Inferior parietal cortex (tissue), 1 donor: Measurements from ENCODE around the gene RUSC1.

Experiments used
- DNase-seq: peaks from one replicate; pipeline ENCODE4 v3.0.0-alpha.2; 2016; ENCODE audit errors: extremely low spot score

RUSC1 gene

DNA sequence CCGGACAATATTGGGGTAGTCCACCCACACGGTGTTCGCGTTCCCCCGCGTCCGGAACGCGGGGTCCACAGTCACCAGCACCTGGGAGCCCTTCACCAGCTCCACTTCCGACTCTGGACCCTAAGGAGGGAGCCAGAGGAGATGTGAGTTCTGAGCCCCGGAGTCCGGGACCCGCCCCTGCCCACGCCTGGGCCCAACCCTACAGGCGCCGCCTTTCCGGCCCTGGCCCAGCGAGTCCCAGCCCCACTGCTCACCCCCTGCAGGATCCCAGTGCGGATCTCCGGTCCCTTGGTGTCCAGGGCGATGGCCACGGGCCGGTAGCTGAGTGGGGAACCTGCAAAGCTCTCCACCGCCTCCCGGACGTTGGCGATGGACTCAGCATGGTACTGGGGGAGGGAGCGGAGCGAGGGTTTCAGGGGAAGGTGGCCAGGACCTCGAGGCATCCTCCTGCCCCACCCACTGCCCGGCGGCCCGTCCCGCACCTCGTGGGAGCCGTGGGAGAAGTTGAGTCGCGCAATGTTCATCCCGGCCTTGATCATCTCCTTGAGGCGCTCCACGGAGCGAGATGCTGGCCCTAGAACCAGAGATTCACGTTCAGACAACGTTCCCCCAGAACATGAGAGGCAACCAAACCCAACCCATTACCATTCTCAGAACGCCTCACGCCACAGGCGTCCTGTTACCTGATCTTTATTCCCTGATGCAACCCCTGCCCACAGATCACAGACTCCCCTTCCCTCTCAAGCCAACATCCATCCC, 25.3 kb upstream of the RUSC1 start:
- no peak for DNase-seq

DNA sequence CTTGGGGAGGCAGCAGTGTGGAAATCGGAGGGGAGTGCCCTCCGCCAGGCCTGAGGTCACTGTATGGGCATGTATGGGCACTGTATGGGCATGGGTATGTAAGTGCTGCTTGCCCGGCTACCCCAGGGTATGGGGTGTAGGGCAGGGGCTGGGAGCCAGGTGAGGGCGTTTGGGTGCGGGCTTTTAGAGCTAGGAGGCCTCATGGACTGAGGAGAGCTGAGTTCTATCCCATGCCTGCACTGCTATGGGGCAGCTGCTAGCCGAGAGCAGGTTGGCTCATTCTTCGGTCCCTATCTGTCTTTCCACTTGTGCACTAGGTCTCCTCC, 24.8 kb upstream of the RUSC1 start:
- DNase-seq: no peak

GRCh38 chr1:155296661-155297060, 24.0 kb upstream of the RUSC1 start:
- no peak for DNase-seq

DNA sequence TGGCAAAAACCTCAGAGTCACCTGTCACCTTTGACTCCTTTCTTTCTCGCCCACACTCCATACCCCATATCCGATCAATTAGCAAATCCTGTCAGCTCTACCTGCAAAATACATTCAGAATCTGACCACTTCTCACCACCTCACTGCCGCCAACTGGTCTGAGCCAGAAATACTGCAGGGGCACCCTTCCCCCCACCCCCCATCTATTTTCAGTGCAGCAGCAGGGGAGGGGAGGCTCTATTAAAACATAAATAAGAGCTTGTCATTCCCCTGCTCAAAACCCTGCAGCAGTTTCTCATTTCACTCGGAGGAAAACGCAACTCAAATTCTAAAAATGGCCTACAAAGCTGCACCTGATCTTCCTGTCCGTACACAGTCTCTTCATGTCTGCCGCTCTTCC, 23.3 kb upstream of the RUSC1 start:
- DNase-seq: no peak

DNA sequence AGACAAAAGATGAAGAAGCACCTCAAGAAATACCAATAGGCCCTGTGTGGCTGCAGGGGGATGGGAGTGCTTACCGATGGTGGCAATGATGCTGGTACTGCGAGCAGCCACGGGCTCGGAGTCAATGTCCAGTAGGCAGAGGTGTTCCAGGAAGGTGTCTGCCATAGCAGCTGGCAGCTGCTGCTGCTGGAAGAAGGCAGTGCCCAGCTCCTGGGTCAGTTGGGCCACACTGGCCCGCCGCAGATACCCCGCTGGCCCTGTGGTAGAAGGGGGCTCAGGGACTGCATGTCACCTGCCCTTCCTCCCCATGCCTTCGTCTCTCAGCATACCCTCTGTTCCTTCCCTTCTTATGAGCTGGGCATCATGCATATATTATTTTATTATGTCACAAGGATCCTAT, 20.7 kb upstream of the RUSC1 start:
- no peak for DNase-seq

DNA sequence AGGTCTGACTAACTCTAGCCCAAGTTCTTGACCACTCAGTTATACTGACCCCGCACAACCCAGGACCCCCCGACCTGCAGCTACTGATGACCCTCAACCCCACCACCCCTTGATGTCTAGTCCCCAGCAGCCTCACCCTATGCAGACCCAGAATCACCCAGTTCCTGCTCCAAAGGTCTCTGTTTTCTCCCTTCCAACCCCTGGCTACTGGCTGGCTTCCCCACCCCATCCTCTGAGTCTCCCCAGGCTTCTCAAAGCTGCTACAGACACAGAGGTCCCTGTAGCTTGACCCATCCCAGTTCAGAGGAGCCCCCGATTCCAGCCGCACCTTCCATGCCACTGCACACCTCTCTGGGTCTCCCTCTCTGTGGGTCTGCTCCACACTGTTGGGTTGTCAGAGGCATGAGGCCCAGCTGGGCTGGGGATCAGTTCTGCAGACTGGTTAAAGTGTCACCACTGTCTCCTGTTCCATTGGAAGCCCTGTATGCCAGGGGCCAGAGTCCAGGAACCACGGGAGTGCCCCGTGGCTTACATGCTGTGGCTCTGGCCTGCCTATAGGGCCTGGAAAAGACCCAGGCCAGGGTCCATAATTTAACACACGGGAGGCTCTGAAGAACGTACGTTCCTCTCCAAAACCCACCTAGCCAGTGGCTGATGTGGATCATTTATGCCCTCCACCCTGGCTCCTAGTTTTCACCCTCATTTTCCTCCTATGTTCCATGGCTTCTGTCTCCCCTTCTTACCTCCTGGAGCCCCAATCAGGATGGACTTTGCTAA, 20.0 kb upstream of the RUSC1 start:
- DNase-seq: no peak

GRCh38 chr1:155301342-155301841, 19.3 kb upstream of the RUSC1 start, which contains the start of gene PKLR:
PKLR (minus strand) TSS chr1:155301438; CDS start chr1:155301395, 43 bp downstream.
- DNase-seq: no peak

DNA sequence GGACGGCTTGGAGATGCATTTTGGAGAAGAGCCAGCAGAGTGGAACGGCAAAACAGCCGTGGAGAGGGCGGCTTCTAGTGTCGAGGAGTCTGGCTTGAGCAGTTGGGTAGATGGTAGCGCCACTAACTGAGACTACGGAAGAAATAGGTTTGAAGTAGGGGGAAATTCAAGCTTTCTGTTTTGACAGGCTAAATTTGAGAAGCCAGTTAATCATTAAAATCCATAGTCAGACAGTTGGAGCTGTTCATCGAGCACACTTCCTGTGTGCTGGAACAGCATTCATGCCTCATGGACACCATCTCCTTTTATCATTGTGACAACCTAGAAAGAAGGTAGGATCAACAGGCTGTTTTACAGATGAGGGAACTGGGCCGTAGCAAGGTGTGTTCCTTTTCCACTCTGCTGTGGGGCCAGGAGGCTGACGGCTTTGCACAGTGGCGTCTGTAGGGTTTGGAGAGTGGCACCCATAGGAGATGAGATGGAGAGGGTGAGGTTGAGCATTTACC, 16.1 kb upstream of the RUSC1 start:
- DNase-seq: no peak

GRCh38 chr1:155305881-155306391, 14.8 kb upstream of the RUSC1 start:
- DNase-seq: no peak

DNA sequence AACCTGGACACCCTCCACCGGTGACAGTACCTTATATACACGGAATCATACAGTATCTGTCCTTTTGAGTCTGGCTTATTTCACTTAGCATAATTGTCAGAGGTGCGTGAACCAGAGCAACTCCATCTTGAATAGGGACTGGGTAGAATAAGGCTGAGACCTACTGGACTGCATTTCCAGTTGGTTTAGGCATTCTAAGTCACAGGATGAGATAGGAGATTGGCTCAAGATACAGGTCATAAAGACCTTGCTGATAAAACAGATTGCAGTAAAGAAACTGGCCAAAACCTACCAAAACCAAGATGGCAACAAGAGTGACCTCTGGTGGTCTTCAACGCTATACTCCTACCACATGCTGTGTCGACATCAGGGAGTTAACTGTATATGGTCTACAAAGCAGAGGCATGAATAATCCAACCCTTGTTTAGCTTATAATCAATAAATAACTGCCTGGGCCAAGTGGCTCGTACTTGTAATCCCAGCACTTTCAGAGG, 13.4 kb upstream of the RUSC1 start:
- DNase-seq: no peak

DNA sequence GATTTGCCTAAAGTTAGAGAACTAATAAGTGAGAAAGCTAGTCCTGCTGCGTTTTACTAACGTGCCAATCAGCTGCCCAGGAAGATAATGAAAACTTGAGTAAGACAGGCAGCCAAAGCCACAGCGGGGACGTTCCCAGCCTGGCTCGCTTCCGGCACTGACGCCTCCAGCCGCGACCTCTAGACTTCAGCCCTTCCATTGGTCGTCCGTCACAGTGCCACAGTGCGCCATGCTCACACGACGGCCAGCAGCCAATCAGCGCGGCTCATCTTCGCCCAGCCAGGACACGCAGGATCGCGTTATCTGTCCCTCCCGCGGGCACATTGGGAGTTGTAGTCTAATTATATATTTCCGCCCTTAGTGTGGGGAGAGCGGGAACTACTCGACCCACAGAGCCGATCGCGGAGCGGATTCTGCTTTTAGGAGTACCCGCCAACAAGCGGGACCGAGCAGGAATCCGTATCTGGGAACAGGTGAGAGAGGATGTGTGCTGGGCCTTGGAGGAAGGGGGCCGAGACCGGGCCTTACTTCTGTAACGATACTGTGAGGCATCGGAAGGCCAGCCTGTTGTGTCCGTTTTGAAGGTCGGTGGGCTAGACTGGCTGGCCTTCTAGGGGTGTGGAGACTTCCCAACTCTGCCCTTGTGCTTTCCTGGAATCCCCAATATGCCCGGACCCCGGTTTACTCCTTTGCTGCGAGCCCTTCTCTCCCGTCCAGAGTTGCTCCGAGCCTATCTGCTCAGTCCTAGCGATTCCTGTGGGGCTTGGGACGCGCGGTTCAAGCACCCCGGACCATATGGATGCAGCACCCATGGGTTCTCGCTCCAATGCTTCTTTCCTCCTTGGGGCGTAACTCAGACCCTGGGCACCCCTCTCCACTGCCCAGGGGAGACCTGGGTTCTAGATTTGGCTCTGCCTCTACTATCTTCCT, 11.9 kb upstream of the RUSC1 start, which contains the start of gene FDPS:
FDPS (plus strand) TSS at position 374 of the 930 bp plus-strand sequence. CDS start 924 bp downstream, outside the sequence.
- DNase-seq: peak; percentile 99

GRCh38 chr1:155309423-155310021, 11.2 kb upstream of the RUSC1 start:
- DNase-seq: no peak

GRCh38 chr1:155313261-155313660, 7.4 kb upstream of the RUSC1 start:
- no peak for DNase-seq

GRCh38 chr1:155316922-155317321, 3.8 kb upstream of the RUSC1 start:
- DNase-seq: no peak

- no peak for DNase-seq
Observed at GRCh38 chr1:155318082-155318481, 2.6 kb upstream of the RUSC1 start.

DNA sequence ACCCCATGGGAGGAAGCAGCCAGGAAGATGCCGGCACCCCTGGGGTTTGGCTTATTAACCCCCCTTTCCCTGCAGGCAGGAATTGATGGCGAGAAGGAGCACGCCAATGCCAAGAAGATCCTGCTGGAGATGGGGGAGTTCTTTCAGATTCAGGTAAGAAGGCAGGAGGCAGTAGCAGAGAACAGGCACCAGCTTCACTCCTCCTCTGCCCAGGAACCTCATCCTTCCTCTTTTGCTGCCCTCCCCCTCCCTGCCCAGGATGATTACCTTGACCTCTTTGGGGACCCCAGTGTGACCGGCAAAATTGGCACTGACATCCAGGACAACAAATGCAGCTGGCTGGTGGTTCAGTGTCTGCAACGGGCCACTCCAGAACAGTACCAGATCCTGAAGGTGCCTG, 1.2 kb upstream of the RUSC1 start:
- DNase-seq: no peak

GRCh38 chr1:155320252-155320651, 442 bp upstream of the RUSC1 start:
- DNase-seq: no peak

- no peak for DNase-seq
Observed at GRCh38 chr1:155321639-155322503, 1.2 kb downstream of the RUSC1 start.

DNA sequence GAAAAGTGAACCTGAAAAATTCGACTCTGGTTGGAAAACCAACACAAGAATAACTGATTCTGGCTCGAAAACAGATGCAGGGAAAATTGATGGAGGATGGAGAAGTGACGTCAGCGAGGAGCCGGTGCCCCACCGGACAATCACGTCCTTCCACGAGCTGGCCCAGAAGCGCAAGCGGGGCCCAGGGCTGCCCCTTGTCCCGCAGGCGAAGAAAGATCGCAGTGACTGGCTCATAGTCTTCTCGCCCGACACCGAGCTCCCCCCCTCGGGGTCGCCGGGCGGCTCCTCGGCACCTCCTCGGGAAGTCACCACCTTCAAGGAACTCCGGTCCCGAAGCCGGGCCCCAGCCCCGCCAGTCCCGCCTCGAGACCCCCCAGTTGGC, 1.9 kb downstream of the RUSC1 start:
- no peak for DNase-seq
